ENCODE measurements around the gene CDK16.

Gene CDK16

GRCh38 chrX:47221756-47222155, 3.3 kb downstream of the CDK16 start:
- H3K4me3 ChIP-seq (ENCODE audit: extremely low read depth, insufficient read depth, low read length, poor library complexity, severe bottlenecking), result no peak overlapping the region
- H3K9me3 ChIP-seq (ENCODE audit: control insufficient read depth, low read length), result no peaks in the 10 kb centered on the region
- H3K27ac ChIP-seq (ENCODE audit: low read depth, low read length, severe bottlenecking), result no peak overlapping the region
- H3K36me3 ChIP-seq (ENCODE audit: control insufficient read depth, insufficient read depth, low read length), result peaks cover 50% of the 10 kb centered on the region
- no peaks in the 10 kb centered on the region for H3K4me1 ChIP-seq (ENCODE audit: control insufficient read depth, insufficient read depth, low read length, poor library complexity, severe bottlenecking)
- 100% methylated on average over 1 of the region's 4 CpGs; no CpG with 5 or more reads in 1 of the 2 experiments for WGBS, 2 experiments (ENCODE audit: insufficient coverage in 2 of 2)

- H3K4me1 ChIP-seq (ENCODE audit: control insufficient read depth, insufficient read depth, low read length, poor library complexity, severe bottlenecking), result no peaks in the 10 kb centered on the region
- WGBS, 2 experiments (ENCODE audit: insufficient coverage in 2 of 2), result 94 to 100% methylated on average over 4 of the region's 10 CpGs
- H3K4me3 ChIP-seq (ENCODE audit: extremely low read depth, insufficient read depth, low read length, poor library complexity, severe bottlenecking), result no peak overlapping the region
- H3K36me3 ChIP-seq (ENCODE audit: control insufficient read depth, insufficient read depth, low read length), result peaks cover 58% of the 10 kb centered on the region
- no peaks in the 10 kb centered on the region for H3K9me3 ChIP-seq (ENCODE audit: control insufficient read depth, low read length)
- no peak overlapping the region for H3K27ac ChIP-seq (ENCODE audit: low read depth, low read length, severe bottlenecking)
Observed at GRCh38 chrX:47222751-47223350, 4.4 kb downstream of the CDK16 start.

GRCh38 chrX:47223476-47224250, 5.2 kb downstream of the CDK16 start:
- Histone ChIP-seq H3K27ac (ENCODE audit: low read depth, low read length, severe bottlenecking) (no peak overlapping the region), H3K4me3 (ENCODE audit: extremely low read depth, insufficient read depth, low read length, poor library complexity, severe bottlenecking) (no peak overlapping the region), H3K4me1 (ENCODE audit: control insufficient read depth, insufficient read depth, low read length, poor library complexity, severe bottlenecking) (no peaks in the 10 kb centered on the region), H3K36me3 (ENCODE audit: control insufficient read depth, insufficient read depth, low read length) (peaks cover 64% of the 10 kb centered on the region), H3K9me3 (ENCODE audit: control insufficient read depth, low read length) (no peaks in the 10 kb centered on the region)
- WGBS, 2 experiments (ENCODE audit: insufficient coverage in 2 of 2), result 92 to 100% methylated on average over 3 to 5 of the region's 13 CpGs

- 93 to 100% methylated on average over 3 to 6 of the region's 17 CpGs for WGBS, 2 experiments (ENCODE audit: insufficient coverage in 2 of 2)
- Histone ChIP-seq H3K9me3 (ENCODE audit: control insufficient read depth, low read length) (no peaks in the 10 kb centered on the region), H3K27ac (ENCODE audit: low read depth, low read length, severe bottlenecking) (no peak overlapping the region), H3K4me3 (ENCODE audit: extremely low read depth, insufficient read depth, low read length, poor library complexity, severe bottlenecking) (no peak overlapping the region), H3K36me3 (ENCODE audit: control insufficient read depth, insufficient read depth, low read length) (peaks cover 70% of the 10 kb centered on the region), H3K4me1 (ENCODE audit: control insufficient read depth, insufficient read depth, low read length, poor library complexity, severe bottlenecking) (no peaks in the 10 kb centered on the region)
Observed at GRCh38 chrX:47224266-47224895, 5.9 kb downstream of the CDK16 start.

- H3K9me3 ChIP-seq (ENCODE audit: control insufficient read depth, low read length), result no peaks in the 10 kb centered on the region
- no peak overlapping the region for H3K4me3 ChIP-seq (ENCODE audit: extremely low read depth, insufficient read depth, low read length, poor library complexity, severe bottlenecking)
- no peaks in the 10 kb centered on the region for H3K4me1 ChIP-seq (ENCODE audit: control insufficient read depth, insufficient read depth, low read length, poor library complexity, severe bottlenecking)
- peaks cover 70% of the 10 kb centered on the region for H3K36me3 ChIP-seq (ENCODE audit: control insufficient read depth, insufficient read depth, low read length)
- 100% methylated on average over 1 of the region's 4 CpGs; no CpG with 5 or more reads in 1 of the 2 experiments for WGBS, 2 experiments (ENCODE audit: insufficient coverage in 2 of 2)
- H3K27ac ChIP-seq (ENCODE audit: low read depth, low read length, severe bottlenecking), result no peak overlapping the region
Observed at GRCh38 chrX:47224896-47225290, 6.4 kb downstream of the CDK16 start.

GRCh38 chrX:47226071-47226470, 7.6 kb downstream of the CDK16 start:
- no peaks in the 10 kb centered on the region for H3K9me3 ChIP-seq (ENCODE audit: control insufficient read depth, low read length)
- H3K27ac ChIP-seq (ENCODE audit: low read depth, low read length, severe bottlenecking), result no peak overlapping the region
- peaks cover 64% of the 10 kb centered on the region for H3K36me3 ChIP-seq (ENCODE audit: control insufficient read depth, insufficient read depth, low read length)
- WGBS, 2 experiments (ENCODE audit: insufficient coverage in 2 of 2), result 100% methylated on average over 1 to 5 of the region's 6 CpGs
- no peak overlapping the region for H3K4me3 ChIP-seq (ENCODE audit: extremely low read depth, insufficient read depth, low read length, poor library complexity, severe bottlenecking)
- H3K4me1 ChIP-seq (ENCODE audit: control insufficient read depth, insufficient read depth, low read length, poor library complexity, severe bottlenecking), result no peaks in the 10 kb centered on the region

- H3K4me1 ChIP-seq (ENCODE audit: control insufficient read depth, insufficient read depth, low read length, poor library complexity, severe bottlenecking), result no peaks in the 10 kb centered on the region
- H3K27ac ChIP-seq (ENCODE audit: low read depth, low read length, severe bottlenecking), result no peak overlapping the region
- no peaks in the 10 kb centered on the region for H3K9me3 ChIP-seq (ENCODE audit: control insufficient read depth, low read length)
- no peak overlapping the region for H3K4me3 ChIP-seq (ENCODE audit: extremely low read depth, insufficient read depth, low read length, poor library complexity, severe bottlenecking)
- WGBS, 2 experiments (ENCODE audit: insufficient coverage in 2 of 2), result 88% methylated on average over 8 of the region's 19 CpGs; no CpG with 5 or more reads in 1 of the 2 experiments
- H3K36me3 ChIP-seq (ENCODE audit: control insufficient read depth, insufficient read depth, low read length), result peaks cover 60% of the 10 kb centered on the region
Observed at GRCh38 chrX:47226531-47227333, 8.3 kb downstream of the CDK16 start.

- H3K9me3 ChIP-seq (ENCODE audit: control insufficient read depth, low read length), result no peaks in the 10 kb centered on the region
- no peak overlapping the region for H3K4me3 ChIP-seq (ENCODE audit: extremely low read depth, insufficient read depth, low read length, poor library complexity, severe bottlenecking)
- H3K36me3 ChIP-seq (ENCODE audit: control insufficient read depth, insufficient read depth, low read length), result peaks cover 60% of the 10 kb centered on the region
- H3K27ac ChIP-seq (ENCODE audit: low read depth, low read length, severe bottlenecking), result no peak overlapping the region
- no CpG with 5 or more reads among the region's 9 CpGs for WGBS, 2 experiments (ENCODE audit: insufficient coverage in 2 of 2)
- H3K4me1 ChIP-seq (ENCODE audit: control insufficient read depth, insufficient read depth, low read length, poor library complexity, severe bottlenecking), result no peaks in the 10 kb centered on the region
Observed at GRCh38 chrX:47227334-47227583, 8.8 kb downstream of the CDK16 start.

- Histone ChIP-seq H3K9me3 (ENCODE audit: control insufficient read depth, low read length) (no peaks in the 10 kb centered on the region), H3K4me1 (ENCODE audit: control insufficient read depth, insufficient read depth, low read length, poor library complexity, severe bottlenecking) (no peaks in the 10 kb centered on the region), H3K36me3 (ENCODE audit: control insufficient read depth, insufficient read depth, low read length) (peaks cover 48% of the 10 kb centered on the region), H3K27ac (ENCODE audit: low read depth, low read length, severe bottlenecking) (no peak overlapping the region), H3K4me3 (ENCODE audit: extremely low read depth, insufficient read depth, low read length, poor library complexity, severe bottlenecking) (no peak overlapping the region)
- WGBS, 2 experiments (ENCODE audit: insufficient coverage in 2 of 2), result 90 to 98% methylated on average over 2 to 5 of the region's 12 CpGs
Observed at GRCh38 chrX:47228550-47229270, 10.2 kb downstream of the CDK16 start.

- Histone ChIP-seq H3K9me3 (ENCODE audit: control insufficient read depth, low read length) (no peaks in the 10 kb centered on the region), H3K36me3 (ENCODE audit: control insufficient read depth, insufficient read depth, low read length) (peaks cover 41% of the 10 kb centered on the region), H3K4me1 (ENCODE audit: control insufficient read depth, insufficient read depth, low read length, poor library complexity, severe bottlenecking) (no peaks in the 10 kb centered on the region), H3K4me3 (ENCODE audit: extremely low read depth, insufficient read depth, low read length, poor library complexity, severe bottlenecking) (no peak overlapping the region), H3K27ac (ENCODE audit: low read depth, low read length, severe bottlenecking) (no peak overlapping the region)
- 100% methylated on average over 3 of the region's 6 CpGs; no CpG with 5 or more reads in 1 of the 2 experiments for WGBS, 2 experiments (ENCODE audit: insufficient coverage in 2 of 2)
Observed at GRCh38 chrX:47229427-47229826, 10.9 kb downstream of the CDK16 start.

All from mesodermal cell (in vitro differentiated cells).